H1 (cell line): ENCODE results near the gene UBC. TPM values are rescaled to one million over a fixed set of nuclear protein-coding genes. Genes with fewer than 3 reads are reported as not detected.

Experiments used
- CTCF ChIA-PET: fragments of 300-600 bp; sonication (Branson Sonifier 250); formaldehyde crosslinking; loops from one replicate; lab custom pipeline; 2021; ENCODE audit not compliant: partially characterized antibody; lab: Charles Lee
- POLR2A ChIA-PET: fragments of 300-600 bp; sonication (Branson Sonifier 250); formaldehyde crosslinking; loops from one replicate; lab custom pipeline; 2021; ENCODE audit warnings: inconsistent platforms; ENCODE audit not compliant: partially characterized antibody; lab: Charles Lee
- DNase-seq, 2 experiments: peaks; one replicate each; pipeline versions ENCODE4 v3.0.0 to v3.0.0-alpha.2; 2010 to 2022; ENCODE audit warnings: low spot score in 2 of 2, low read depth in 1 of 2, mixed read lengths in 1 of 2
- FAIRE-seq: peaks from 2 replicates; lab custom pipeline; 2011; peaks lifted over from hg19 to GRCh38; lab: Jason Lieb, UNC
- H2AFZ ChIP-seq: 2 replicates; pipeline ENCODE4 v1.8.1; 2012; ENCODE audit warnings: low read length, inconsistent platforms
- H2AK5ac ChIP-seq: 2 replicates; pipeline ENCODE4 v1.6.1; 2013; ENCODE audit warnings: low read depth, low read length
- H2BK120ac ChIP-seq: replicated peaks from 2 replicates; pipeline ENCODE3; 2013; ENCODE audit warnings: low read depth, low read length, inconsistent platforms
- H2BK12ac ChIP-seq: 2 replicates; pipeline ENCODE4 v1.6.1; 2013; ENCODE audit warnings: low read depth, low read length
- H2BK15ac ChIP-seq: 2 replicates; pipeline ENCODE4 v1.6.1; 2013; ENCODE audit warnings: low read length
- H2BK20ac ChIP-seq: 2 replicates; pipeline ENCODE4 v1.6.1; 2013; ENCODE audit warnings: low read length
- H2BK5ac ChIP-seq: 2 replicates; pipeline ENCODE4 v1.6.1; 2013; ENCODE audit warnings: low read depth, low read length
- H3K14ac ChIP-seq: 2 replicates; pipeline ENCODE4 v1.6.1; 2013; ENCODE audit warnings: inconsistent platforms; ENCODE audit not compliant: insufficient read length
- H3K18ac ChIP-seq: 2 replicates; pipeline ENCODE4 v1.6.1; 2013; ENCODE audit warnings: low read length; ENCODE audit errors: extremely low read depth
- H3K23ac ChIP-seq: 2 replicates; pipeline ENCODE4 v1.6.1; 2013; ENCODE audit warnings: inconsistent platforms; ENCODE audit not compliant: insufficient read length
- H3K23me2 ChIP-seq: 2 replicates; pipeline ENCODE4 v1.6.1; 2013; ENCODE audit warnings: low read depth, low read length
- H3K27ac ChIP-seq: 2 replicates; pipeline ENCODE4 v1.6.1; 2011; ENCODE audit warnings: low read depth, low read length, inconsistent platforms
- H3K27me3 ChIP-seq, 4 experiments: replicated peaks in 1 of 4; 1 replicate in 1 of 4; 2 replicates in 3 of 4; pipeline versions ENCODE4 v1.6.1 to v1.8.1; 2011 to 2013; ENCODE audit warnings: low read length in 3 of 4, mild to moderate bottlenecking in 3 of 4, inconsistent platforms in 2 of 4, mixed read lengths in 2 of 4, moderate library complexity in 1 of 4; ENCODE audit not compliant: control insufficient read depth in 3 of 4, insufficient read depth in 3 of 4; ENCODE audit errors: extremely low read depth in 1 of 4
- H3K36me3 ChIP-seq, 4 experiments: 2 replicates each; pipeline versions ENCODE4 v1.6.1 to v1.8.1; 2011 to 2013; ENCODE audit warnings: mild to moderate bottlenecking in 4 of 4, low read length in 3 of 4, moderate library complexity in 2 of 4, control low read depth in 1 of 4, inconsistent platforms in 1 of 4; ENCODE audit not compliant: insufficient read depth in 4 of 4, control insufficient read depth in 2 of 4
- H3K4ac ChIP-seq: replicated peaks from 2 replicates; pipeline ENCODE3; 2013; ENCODE audit warnings: low read length, low read depth, mixed read lengths, inconsistent platforms; ENCODE audit not compliant: insufficient read length
- H3K4me1 ChIP-seq, 4 experiments: replicated peaks in 1 of 4; 1 replicate in 1 of 4; 2 replicates in 3 of 4; pipeline versions ENCODE4 v1.6.1 to v1.8.1; 2011 to 2013; ENCODE audit warnings: low read length in 3 of 4, inconsistent platforms in 2 of 4, mixed read lengths in 1 of 4; ENCODE audit not compliant: insufficient read depth in 4 of 4, control insufficient read depth in 3 of 4
- H3K4me2 ChIP-seq, 2 experiments: 2 replicates each; pipeline versions ENCODE4 v1.6.1 to v1.8.1; 2011 to 2013; ENCODE audit warnings: low read depth in 2 of 2, low read length in 2 of 2, control low read depth in 1 of 2, inconsistent platforms in 1 of 2, mild to moderate bottlenecking in 1 of 2; ENCODE audit not compliant: insufficient read depth in 1 of 2
- H3K4me3 ChIP-seq, 4 experiments: fragments of 200-600, 300-600 bp in 1 of 4; sonication (generic), shearing (Covaris generic), sonication (Bioruptor Twin) in 1 of 4; 2 replicates each; pipeline versions ENCODE4 v1.5.1 to v1.8.1; 2011 to 2016; ENCODE audit warnings: low read length in 4 of 4, low read depth in 3 of 4, control low read depth in 2 of 4, inconsistent platforms in 2 of 4, mild to moderate bottlenecking in 2 of 4, mixed read lengths in 1 of 4, moderate library complexity in 1 of 4; ENCODE audit not compliant: insufficient read depth in 2 of 4; ENCODE audit errors: extremely low read depth in 1 of 4
- H3K56ac ChIP-seq: replicated peaks from 2 replicates; pipeline ENCODE3; 2013; ENCODE audit warnings: low read depth, mild to moderate bottlenecking, mixed read lengths, low read length, inconsistent platforms; ENCODE audit not compliant: insufficient read length
- H3K79me1 ChIP-seq: 2 replicates; pipeline ENCODE4 v1.6.1; 2013; ENCODE audit warnings: low read depth, low read length, control low read depth
- H3K79me2 ChIP-seq, 2 experiments: 2 replicates each; pipeline versions ENCODE4 v1.6.1 to v1.8.1; 2012 to 2013; ENCODE audit warnings: low read length in 2 of 2, mild to moderate bottlenecking in 2 of 2, inconsistent platforms in 1 of 2; ENCODE audit not compliant: insufficient read depth in 2 of 2, control insufficient read depth in 1 of 2
- H3K9ac ChIP-seq, 4 experiments: replicated peaks in 1 of 4; 1 replicate in 1 of 4; 2 replicates in 3 of 4; pipeline versions ENCODE4 v1.6.1 to v1.8.1; 2011 to 2013; ENCODE audit warnings: low read depth in 3 of 4, low read length in 3 of 4, control low read depth in 2 of 4, mild to moderate bottlenecking in 2 of 4, moderate library complexity in 2 of 4, inconsistent platforms in 1 of 4; ENCODE audit errors: extremely low read depth in 1 of 4
- H3K9me3 ChIP-seq, 2 experiments: 2 replicates each; pipeline versions ENCODE4 v1.6.1 to v1.8.1; 2012 to 2013; ENCODE audit warnings: mild to moderate bottlenecking in 2 of 2, moderate library complexity in 2 of 2, control low read depth in 1 of 2, inconsistent platforms in 1 of 2, low read depth in 1 of 2, low read length in 1 of 2, mixed read lengths in 1 of 2; ENCODE audit not compliant: insufficient read depth in 2 of 2
- H4K20me1 ChIP-seq, 2 experiments: replicated peaks in 1 of 2; 2 replicates each; pipeline versions ENCODE3 to v1.8.1; 2011 to 2013; ENCODE audit warnings: inconsistent platforms in 2 of 2, low read length in 2 of 2, mild to moderate bottlenecking in 1 of 2; ENCODE audit not compliant: insufficient read depth in 2 of 2, control insufficient read depth in 1 of 2
- H4K5ac ChIP-seq: 2 replicates; pipeline ENCODE4 v1.6.1; 2013; ENCODE audit warnings: low read length, low read depth, mixed read lengths, inconsistent platforms; ENCODE audit not compliant: insufficient read length
- H4K8ac ChIP-seq: 2 replicates; pipeline ENCODE4 v1.8.0; 2013; ENCODE audit warnings: mild to moderate bottlenecking, moderate library complexity, low read length, inconsistent platforms; ENCODE audit not compliant: insufficient read depth; ENCODE audit errors: extremely low read depth
- H4K91ac ChIP-seq: replicated peaks from 2 replicates; pipeline ENCODE3; 2013; ENCODE audit warnings: low read length, mixed read lengths, inconsistent platforms; ENCODE audit not compliant: insufficient read length
- CBX8 ChIP-seq: fragments of 300-800, 300-1000 bp; sonication (generic); IDR thresholded peaks from 2 replicates; pipeline ENCODE4 v1.7.1; 2016; ENCODE audit warnings: low read depth, low read length, borderline replicate concordance
- CTBP2 ChIP-seq: IDR thresholded peaks from 2 replicates; pipeline ENCODE4 v1.7.0; 2011; ENCODE audit warnings: borderline replicate concordance, mild to moderate bottlenecking, moderate library complexity, mixed read lengths, low read length; ENCODE audit not compliant: insufficient read depth, insufficient read length
- JUND ChIP-seq: IDR thresholded peaks from 2 replicates; pipeline ENCODE4 v1.6.1; 2011; ENCODE audit warnings: mild to moderate bottlenecking, improper control_type of control experiment, low read length
- MAFK ChIP-seq: IDR thresholded peaks from 2 replicates; pipeline ENCODE4 v1.6.1; 2012; ENCODE audit warnings: low read depth, mild to moderate bottlenecking, improper control_type of control experiment, low read length
- NANOG ChIP-seq: IDR thresholded peaks from 2 replicates; pipeline ENCODE4 v1.6.1; 2011; ENCODE audit warnings: low read length, low read depth, mild to moderate bottlenecking, inconsistent platforms; ENCODE audit not compliant: insufficient read depth, poor library complexity, severe bottlenecking
- SAP30 ChIP-seq: fragments of 300-600 bp; sonication (generic); IDR thresholded peaks from 2 replicates; pipeline ENCODE4 v1.7.1; 2012; ENCODE audit warnings: low read length, moderate library complexity, mild to moderate bottlenecking, inconsistent platforms; ENCODE audit not compliant: insufficient read depth, insufficient replicate concordance
- SP1 ChIP-seq: IDR thresholded peaks from 2 replicates; pipeline ENCODE4 v1.6.1; 2011; ENCODE audit warnings: low read depth, low read length
- SRF ChIP-seq: IDR thresholded peaks from 2 replicates; pipeline ENCODE4 v1.6.1; 2011; ENCODE audit warnings: mild to moderate bottlenecking, low read depth, low read length, moderate library complexity
- WGBS, 2 experiments: shearing (Covaris generic) in 1 of 2; methylation state at CpG; one replicate each; pipeline versions ENCODE4 v1.1.6 to v1.1.7; 2013 to 2015; ENCODE audit warnings: low lambda C conversion rate in 2 of 2, mixed read lengths in 2 of 2, inconsistent platforms in 1 of 2, low coverage in 1 of 2, missing lambda C conversion rate in 1 of 2; ENCODE audit not compliant: insufficient replicate concordance in 2 of 2, insufficient coverage in 1 of 2, insufficient read length in 1 of 2; ENCODE audit errors: extremely low coverage in 1 of 2, missing lambda C conversion rate in 1 of 2; 5-methylcytosine and 5-hydroxymethylcytosine counted together
- polyA plus RNA-seq, 7 experiments: library from polyadenylated mRNA; depleted of rRNA in 3 of 7; stranded (reverse) in 5 of 7; unstranded in 2 of 7; fragments of >200 nt in 5 of 7; fragments of 200-250 nt in 2 of 7; gene quantifications; 1 replicate in 5 of 7; 2 replicates in 1 of 7; 4 replicates in 1 of 7; pipeline versions ENCODE4 v1.2.1 to v1.2.3, GENCODE V29; 2011 to 2013; ENCODE audit warnings: missing spikeins in 2 of 7, mixed read lengths in 2 of 7
- total RNA-seq: library from RNA; stranded (reverse); fragmentation: NEBNext Ultra II Directional; extraction: Animal tissue kit (Norgen Biotek cat#: 25700); gene quantifications from 2 replicates; pipeline ENCODE4 v1.2.1, GENCODE V29; 2021
- TF ChIP-seq, protein P1 (sequence below): IDR thresholded peaks from 2 replicates; pipeline ENCODE4 v1.6.1; 2011; ENCODE audit warnings: low read depth, mild to moderate bottlenecking, low read length; ENCODE audit not compliant: insufficient read depth
- TF ChIP-seq, protein P2 (sequence below): IDR thresholded peaks from 2 replicates; pipeline ENCODE4 v1.6.1; 2012; ENCODE audit warnings: low read length, inconsistent platforms

UBC gene
- total and polyA plus RNA-seq, 2 of the 8 experiments (the other 6 are each of a cell fraction or from before 2014, with no cell fraction given), result 559 to 749 TPM

DNA sequence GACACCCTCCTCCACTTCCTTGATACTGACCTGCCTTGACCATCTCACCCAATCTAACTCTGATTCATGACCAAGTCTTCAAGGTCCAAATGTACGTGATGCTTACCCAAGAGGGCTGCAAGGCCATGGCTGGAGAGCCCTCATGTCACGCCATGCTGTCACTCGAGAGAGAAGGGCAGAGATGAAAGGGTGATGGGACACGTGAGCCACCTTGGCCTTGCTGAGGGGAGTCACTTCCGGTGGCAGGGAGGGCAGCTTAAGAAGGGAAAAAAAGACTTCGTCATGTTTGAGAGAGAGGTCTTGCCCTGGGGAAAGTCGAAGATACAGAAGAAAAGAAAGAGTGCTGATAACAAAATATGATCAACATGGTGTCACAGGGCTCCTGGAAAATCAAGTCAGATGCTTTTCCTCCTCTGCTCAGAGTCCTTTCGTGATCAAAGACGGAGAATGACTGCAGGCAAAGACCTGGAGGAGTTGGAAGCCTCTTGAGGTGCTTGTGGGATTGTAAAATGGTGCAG lies 47.5 kb downstream of the UBC start:
- H4K91ac ChIP-seq, result no peak overlapping the region
- H2BK5ac ChIP-seq, result no peak overlapping the region
- no peak overlapping the region for H3K27ac ChIP-seq
- no peak overlapping the region for H3K56ac ChIP-seq
- no peak overlapping the region for H2AK5ac ChIP-seq
- no peak overlapping the region for H2BK120ac ChIP-seq
- CTCF ChIA-PET, result interaction anchor here (0.6 to 0.7 kb wide), 3 partner anchors 13 to 469 kb away, joined by 3 read pairs; no protein-coding TSS in a partner anchor
- H2BK15ac ChIP-seq, result no peak overlapping the region
- no peak overlapping the region for H3K9ac ChIP-seq
- no peak overlapping the region for H4K8ac ChIP-seq
- peaks cover 0 to 3% of the 10 kb centered on the region in 2 experiments for H4K20me1 ChIP-seq
- no peaks in the 10 kb centered on the region for H3K79me1 ChIP-seq
- DNase-seq, result no peak
- H3K4ac ChIP-seq, result no peak overlapping the region
- peaks cover 0 to 4% (median 0%) of the 10 kb centered on the region in 4 experiments; a peak in 2 of 7 replicates for H3K27me3 ChIP-seq
- no peak overlapping the region for H3K18ac ChIP-seq
- H3K4me2 ChIP-seq, result no peak overlapping the region
- no peak overlapping the region for H4K5ac ChIP-seq
- H2BK12ac ChIP-seq, result no peak overlapping the region
- no peak overlapping the region for H3K23ac ChIP-seq
- peaks cover 0 to 4% of the 10 kb centered on the region in 2 experiments; a peak in 1 of 4 replicates for H3K79me2 ChIP-seq
- FAIRE-seq, result no peak
- 92% methylated on average over 9 of the region's 9 CpGs; no CpG with 5 or more reads in 1 of the 2 experiments for WGBS, 2 experiments
- no peak overlapping the region for H2AFZ ChIP-seq
- H3K4me1 ChIP-seq, result peaks cover 0 to 25% (median 12%) of the 10 kb centered on the region in 4 experiments; a peak in 6 of 7 replicates
- no peak overlapping the region for H2BK20ac ChIP-seq
- H3K4me3 ChIP-seq, result no peak overlapping the region
- H3K36me3 ChIP-seq, result no peaks in the 10 kb centered on the region
- H3K14ac ChIP-seq, result no peak overlapping the region
- H3K9me3 ChIP-seq, result no peaks in the 10 kb centered on the region
- POLR2A ChIA-PET, result interaction anchor here (1.5 kb wide), 1 partner anchor 8 kb away, joined by 5 read pairs; no protein-coding TSS in a partner anchor
- H3K23me2 ChIP-seq, result peaks cover 9% of the 10 kb centered on the region; the same call in 1 of the 2 replicates
- TF ChIP-seq SRF, result no peak
- no peak for TF ChIP-seq CTBP2
- no peak for TF ChIP-seq CBX8
- TF ChIP-seq, protein P1, sequence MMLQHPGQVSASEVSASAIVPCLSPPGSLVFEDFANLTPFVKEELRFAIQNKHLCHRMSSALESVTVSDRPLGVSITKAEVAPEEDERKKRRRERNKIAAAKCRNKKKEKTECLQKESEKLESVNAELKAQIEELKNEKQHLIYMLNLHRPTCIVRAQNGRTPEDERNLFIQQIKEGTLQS, result no peak
- no peak for TF ChIP-seq NANOG
- no peak for TF ChIP-seq MAFK
- no peak for TF ChIP-seq SAP30
- TF ChIP-seq SP1, result no peak
- no peak for TF ChIP-seq JUND
- TF ChIP-seq, protein P2, sequence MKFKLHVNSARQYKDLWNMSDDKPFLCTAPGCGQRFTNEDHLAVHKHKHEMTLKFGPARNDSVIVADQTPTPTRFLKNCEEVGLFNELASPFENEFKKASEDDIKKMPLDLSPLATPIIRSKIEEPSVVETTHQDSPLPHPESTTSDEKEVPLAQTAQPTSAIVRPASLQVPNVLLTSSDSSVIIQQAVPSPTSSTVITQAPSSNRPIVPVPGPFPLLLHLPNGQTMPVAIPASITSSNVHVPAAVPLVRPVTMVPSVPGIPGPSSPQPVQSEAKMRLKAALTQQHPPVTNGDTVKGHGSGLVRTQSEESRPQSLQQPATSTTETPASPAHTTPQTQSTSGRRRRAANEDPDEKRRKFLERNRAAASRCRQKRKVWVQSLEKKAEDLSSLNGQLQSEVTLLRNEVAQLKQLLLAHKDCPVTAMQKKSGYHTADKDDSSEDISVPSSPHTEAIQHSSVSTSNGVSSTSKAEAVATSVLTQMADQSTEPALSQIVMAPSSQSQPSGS, result no peak
